HG03571 (cell line): ENCODE data around the gene GP1BB.

ENCODE experiments used
- ATAC-seq: cut with Tn5 transposase; IDR thresholded peaks from one replicate; pipeline ENCODE4 v1.9.1; 2021; ENCODE audit not compliant: unreplicated experiment

The GP1BB gene

GRCh38 chr22:19764636-19765476, 41.5 kb downstream of the GP1BB start:
- no peak for ATAC-seq

DNA sequence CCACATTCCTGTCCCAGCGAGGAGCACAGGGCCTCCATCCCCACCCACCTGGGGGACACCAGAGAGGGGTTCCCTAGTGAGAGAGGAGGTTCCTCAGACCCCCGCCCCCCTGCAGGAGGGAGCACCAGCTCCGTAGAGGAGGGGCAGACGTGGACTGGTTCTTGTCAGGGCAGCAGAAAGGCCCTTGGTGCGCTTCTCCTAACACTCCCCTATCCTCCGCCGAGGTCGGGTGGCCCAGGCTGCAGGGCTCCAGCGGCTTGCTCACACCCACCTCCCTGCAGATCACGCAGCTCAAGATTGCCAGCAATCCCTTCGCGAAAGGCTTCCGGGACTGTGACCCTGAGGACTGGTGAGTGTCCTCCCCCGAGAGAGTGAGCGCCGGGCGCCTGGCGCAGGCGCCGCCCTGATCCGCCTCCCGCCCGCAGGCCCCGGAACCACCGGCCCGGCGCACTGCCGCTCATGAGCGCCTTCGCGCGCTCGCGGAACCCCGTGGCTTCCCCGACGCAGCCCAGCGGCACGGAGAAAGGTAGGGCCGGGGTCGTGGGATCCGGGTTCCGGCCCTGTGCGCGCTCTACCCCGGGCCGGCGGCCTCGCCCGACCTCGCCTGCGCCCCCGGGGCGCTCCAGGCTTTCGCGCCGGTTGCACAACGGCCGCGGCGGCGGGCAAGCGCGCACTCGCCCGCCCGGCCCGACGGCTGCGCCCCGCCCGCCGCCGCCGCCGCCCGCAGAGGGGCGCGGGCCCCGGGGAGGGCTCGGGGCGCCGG, 42.3 kb downstream of the GP1BB start:
- ATAC-seq, result no peak

DNA sequence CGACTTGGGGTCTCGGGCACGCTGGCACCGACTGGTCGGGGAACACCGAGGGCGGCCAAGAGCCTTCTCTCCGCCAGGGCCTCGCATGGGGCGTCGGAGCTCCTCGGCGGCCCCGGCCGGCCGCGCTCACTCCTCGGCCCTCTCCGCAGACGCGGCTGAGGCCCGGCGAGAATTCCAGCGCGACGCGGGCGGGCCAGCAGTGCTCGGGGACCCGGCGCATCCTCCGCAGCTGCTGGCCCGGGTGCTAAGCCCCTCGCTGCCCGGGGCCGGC, 42.8 kb downstream of the GP1BB start:
- no peak for ATAC-seq

DNA sequence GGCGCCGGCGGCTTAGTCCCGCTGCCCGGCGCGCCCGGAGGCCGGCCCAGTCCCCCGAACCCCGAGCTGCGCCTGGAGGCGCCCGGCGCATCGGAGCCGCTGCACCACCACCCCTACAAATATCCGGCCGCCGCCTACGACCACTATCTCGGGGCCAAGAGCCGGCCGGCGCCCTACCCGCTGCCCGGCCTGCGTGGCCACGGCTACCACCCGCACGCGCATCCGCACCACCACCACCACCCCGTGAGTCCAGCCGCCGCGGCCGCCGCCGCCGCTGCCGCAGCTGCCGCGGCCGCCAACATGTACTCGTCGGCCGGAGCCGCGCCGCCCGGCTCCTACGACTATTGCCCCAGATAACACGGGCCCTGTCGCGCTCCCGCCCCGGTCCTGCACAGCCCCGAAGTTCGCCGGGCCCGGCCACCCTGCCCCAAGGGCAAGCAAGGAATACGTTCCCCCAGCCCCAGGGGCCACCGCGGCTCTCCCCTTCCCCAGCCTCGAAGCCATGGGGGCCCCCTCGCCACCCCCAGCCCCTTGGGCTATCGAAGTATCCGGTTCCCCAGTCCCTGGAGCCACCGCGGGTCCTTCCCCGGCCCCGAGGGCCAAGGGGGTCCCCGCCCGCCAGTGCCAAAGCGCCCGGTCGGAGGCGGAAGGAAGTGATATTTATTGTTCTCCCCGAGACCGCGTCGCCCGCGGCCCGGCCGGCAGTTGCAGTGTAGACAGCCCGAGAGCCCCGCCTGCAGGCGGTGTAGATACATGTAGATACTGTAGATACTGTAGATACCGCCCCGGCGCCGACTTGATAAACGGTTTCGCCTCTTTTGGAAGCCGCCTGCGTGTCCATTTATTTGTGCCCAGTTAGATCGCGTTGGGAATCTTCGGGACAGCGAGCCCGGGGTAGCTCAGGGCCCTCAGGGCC, 43.4 kb downstream of the GP1BB start:
- no peak for ATAC-seq

- ATAC-seq, result no peak
These were observed 44.3 kb downstream of the GP1BB start for GRCh38 chr22:19767427-19768341.

GRCh38 chr22:19769393-19769715, 46.0 kb downstream of the GP1BB start:
- ATAC-seq, result no peak

DNA sequence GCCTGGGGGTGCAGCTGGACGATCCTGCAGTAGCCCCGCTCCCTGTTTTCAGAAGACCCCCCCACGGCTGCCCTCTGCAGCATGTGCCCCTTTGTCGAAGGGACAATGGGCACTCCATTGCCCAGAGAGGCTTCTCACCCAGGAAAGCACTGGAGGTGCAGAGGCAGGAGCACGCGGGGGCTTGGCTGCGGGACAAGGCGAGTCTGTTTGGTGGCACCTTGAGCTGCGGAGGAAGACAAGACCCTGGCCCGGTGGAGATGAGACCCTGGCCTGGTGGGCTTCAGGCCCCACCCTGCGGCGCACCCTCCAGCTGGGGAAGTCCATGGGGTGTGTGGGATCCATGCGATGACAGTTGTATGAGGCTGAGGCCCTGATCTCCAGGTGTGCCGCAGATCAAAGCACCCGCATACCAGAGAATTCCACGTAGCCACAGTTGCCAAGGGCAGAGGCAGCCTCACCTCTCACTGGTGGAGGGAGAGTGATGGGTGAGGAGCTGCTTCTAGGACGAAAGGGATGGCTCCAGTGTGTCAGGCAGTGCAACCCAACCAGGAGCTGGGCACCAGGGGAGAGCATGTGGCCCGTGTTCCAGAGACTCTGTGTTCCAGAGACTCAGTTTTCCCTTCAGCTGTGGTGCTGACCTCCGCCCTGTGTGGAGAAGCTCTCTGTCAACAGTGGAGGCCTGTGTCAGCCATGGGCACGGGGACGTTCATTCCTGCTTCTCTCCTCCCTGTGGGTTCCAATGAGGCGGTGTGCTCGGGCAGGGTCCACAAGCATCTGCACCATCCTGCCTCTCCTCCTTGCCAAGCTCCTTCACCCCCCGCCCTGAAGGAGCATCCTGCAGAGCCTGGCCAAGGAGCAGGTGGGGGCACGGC, 47.2 kb downstream of the GP1BB start:
- no peak for ATAC-seq

GRCh38 chr22:19772422-19772672, 49.0 kb downstream of the GP1BB start:
- no peak for ATAC-seq

DNA sequence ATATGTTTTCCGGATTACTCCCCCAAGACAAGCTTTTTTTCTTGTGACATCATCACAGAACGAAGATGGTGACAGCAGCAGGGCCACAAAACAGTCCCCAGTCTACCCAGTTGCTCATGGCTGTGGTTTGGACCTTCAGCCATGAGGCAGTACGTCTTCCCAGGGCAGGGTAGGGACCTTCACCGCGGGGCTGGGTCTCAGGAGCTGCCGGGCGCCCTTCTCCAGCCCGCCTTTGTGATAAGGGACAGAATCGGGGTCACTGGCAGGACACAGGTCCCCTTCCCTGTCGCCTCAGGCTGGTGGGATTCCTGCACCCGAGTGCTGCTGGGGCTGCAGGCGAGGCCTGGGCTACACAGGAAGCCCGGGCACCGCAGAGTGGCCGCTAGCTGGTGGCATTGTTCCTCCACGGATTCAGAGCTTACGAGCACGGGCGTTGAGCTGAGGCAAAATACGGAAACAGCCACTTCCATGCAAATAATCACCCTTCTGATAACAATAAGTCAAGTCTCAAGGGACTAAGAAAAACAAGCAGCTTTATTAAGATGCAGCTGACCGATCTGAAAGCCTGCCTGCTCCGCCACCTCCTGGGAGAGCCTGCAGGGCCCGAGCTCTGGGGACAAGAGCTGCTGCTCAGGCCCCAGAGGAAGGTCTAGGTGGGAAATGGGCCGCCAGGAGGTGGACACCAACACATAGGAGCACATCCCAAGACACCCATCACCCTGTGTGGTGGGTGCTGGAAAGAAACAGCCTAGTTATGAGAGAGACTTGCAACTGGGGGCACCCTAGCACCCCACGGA, 49.5 kb downstream of the GP1BB start:
- no peak for ATAC-seq

GRCh38 chr22:19773470-19774040, 50.2 kb downstream of the GP1BB start:
- no peak for ATAC-seq
